Glomerular visceral epithelial cell (primary cell): ENCODE measurements around the gene NBEA.
A peak's percentile ranks its signal among the peaks of the same experiment; 100 is the strongest.
"Not testable (repeated sequence)": the region's sequence is repeated elsewhere in the genome, so short reads cannot be mapped to it uniquely, and the experiment has no call there.

Experiments
- DNase-seq: peaks from one replicate; pipeline ENCODE4 v3.0.0-alpha.2; 2016; ENCODE audit errors: extremely low spot score

The NBEA gene

DNA sequence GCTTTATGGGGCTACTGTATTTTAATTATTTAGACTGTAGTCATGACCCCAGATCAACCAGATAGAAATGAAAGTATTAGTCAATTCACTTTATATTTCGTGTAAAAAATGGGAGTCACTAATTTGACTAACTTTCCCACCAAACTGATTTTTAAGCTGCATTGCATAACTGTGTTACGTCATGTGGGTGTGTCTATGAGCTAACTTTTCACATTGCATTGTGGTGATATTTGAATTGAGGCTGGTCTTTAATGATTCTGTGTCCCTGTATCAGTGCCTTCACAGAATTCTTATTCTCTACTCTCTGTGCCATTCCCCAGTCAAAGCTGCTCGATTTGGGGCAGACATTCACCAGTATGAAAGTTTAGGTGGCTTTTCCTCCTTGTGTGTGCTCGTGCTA is 707.1 kb downstream of the NBEA start:
- DNase-seq, result no peak

DNA sequence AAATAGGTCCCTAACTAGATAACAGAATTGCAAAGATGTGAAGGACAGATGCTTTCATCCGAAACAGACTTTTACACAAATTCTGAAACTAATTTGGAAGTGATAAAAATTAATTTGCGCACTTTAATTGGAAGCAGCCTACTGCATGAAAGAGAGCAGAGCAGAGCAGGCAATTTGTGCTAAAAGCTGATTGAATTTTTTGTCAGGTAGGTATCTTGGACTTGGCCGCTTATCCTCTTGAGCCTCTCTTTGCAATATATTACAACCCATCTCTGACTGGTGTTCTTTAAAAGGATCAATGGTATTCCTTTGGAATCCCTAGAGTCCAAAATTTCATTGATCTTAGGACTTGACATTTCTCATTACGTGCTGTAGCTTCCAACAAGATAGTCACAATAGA is 717.7 kb downstream of the NBEA start:
- no peak for DNase-seq

DNA sequence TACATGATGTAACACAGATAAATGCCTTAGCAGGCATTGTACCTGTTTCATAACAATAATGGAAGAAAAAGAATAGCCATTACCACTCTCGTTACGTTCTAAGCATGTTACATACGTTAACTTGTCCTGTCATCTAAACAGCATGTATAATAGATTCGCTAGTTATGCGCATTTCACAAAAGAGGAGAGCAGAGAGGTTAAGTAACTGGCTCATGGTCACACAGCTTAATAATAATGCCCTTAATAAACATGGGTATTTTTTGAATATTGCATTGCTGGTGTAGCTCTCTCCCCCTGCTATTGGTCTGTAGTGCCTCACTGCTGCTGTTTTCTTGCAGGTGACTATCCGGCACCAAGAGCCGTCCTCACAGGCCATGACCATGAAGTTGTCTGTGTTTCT is 722.7 kb downstream of the NBEA start:
- DNase-seq, result no peak

DNA sequence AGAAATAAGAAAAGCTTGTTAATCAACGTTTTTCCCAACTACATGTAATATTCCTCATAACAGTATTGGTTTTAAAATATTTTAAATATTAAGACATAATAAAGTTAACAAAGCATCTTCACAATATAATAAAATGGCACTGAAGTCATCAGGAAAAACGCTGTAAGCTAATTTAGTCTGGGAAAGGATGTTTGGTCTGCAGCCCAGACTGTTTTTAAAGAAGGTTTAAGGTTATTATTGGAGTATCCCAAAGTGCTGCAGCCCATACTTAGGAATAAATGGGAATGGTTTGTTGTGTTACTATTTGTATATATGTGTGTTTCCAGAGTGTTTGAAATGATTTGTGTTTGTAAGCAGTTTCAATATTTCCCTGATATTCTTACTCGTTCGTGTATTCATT is 727.3 kb downstream of the NBEA start:
- no peak for DNase-seq

DNA sequence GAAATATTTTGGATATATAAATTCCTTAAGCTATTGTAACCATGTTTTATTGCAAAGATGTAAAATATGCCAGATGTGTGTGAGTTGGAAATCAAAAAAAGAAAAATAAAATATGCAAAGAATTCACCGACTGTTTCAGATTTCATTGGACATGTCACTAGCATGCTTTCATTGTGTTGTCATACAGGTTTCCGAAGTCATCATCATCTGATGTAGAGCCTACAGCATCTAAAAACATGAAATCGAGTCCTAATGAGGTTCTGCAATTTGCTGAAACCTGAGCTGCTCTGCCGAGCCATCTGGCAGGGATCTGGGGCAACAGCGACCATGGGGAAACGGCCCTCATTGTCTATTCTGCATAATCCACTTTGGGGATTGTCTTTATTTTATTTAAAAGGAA is 730.5 kb downstream of the NBEA start:
- no peak for DNase-seq

DNA sequence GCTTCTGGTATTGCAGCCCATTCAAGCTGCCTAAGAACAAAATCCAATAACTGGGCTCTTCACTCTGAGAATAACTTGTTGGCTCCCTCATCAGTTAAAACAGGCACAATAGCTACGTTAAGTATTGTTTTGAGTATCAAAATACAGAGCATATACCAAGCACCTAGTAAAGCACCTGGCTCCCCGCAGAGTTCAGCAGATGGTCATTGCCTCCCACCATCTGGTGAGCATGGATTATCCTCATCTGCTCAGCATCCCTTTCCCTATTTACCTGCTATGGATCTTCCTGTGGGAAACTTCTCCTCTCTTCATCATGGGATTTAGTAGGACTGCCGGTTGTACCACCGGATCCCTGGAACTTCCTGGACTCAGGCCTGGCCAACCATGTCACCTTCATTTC is 733.6 kb downstream of the NBEA start:
- DNase-seq, result no peak

DNA sequence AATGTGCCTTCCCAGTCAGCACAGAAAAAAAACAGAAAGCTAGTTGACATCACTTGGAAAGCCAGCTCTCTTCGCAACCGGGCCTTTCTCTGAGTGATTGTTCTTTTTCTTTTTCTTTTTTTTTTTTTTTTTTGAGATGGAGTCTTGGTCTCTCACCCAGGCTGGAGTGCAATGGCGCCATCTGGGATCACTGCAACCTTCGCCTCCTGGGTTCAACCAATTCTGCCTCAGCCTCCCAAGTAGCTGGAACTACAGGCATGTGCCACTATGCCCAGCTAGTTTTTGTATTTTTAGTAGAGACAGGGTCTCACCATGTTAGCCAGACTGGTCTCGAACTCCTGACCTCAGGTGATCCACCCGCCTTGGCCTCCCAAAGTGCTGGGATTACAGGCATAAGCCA is 735.8 kb downstream of the NBEA start:
- DNase-seq, result not testable (repeated sequence)

DNA sequence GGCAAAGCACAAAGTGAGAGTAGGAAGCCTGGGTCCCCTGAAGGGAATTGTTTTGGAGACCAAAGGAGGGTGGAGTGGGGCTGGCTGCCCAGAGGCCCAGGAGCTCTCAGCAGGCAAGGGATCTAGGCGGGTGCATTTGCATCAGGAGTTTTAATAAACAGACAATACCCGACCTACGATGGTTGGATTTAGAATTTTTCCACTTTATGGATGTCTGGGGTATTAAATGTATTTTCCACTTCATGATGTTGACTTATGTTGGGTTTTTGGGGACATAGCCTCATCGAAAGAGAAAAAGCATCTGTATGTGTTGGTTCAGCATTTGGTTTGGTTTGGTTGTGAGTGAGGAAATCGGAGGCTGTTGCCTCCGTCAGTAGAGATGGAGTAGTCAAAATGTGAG is 739.6 kb downstream of the NBEA start:
- DNase-seq, result no peak

DNA sequence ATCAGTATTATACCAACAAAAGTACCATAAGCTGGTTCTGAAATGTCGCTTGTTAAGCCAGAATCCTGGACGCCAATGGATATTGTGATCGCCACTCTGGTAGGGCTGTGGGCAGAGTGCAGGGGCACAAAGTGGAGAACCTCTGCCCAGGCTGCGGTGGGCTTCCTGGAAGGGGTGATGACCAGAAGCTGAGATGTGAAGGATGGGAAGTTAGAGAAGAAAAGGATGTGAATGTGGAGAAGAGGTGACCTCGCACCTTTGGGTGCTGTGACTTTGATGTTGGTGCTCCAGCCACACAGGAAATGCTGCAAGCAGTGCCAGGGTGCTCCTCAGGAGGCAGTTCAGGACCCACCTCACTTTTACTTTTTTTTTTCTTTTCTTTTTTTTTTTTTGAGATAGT is 742.4 kb downstream of the NBEA start:
- no peak for DNase-seq

DNA sequence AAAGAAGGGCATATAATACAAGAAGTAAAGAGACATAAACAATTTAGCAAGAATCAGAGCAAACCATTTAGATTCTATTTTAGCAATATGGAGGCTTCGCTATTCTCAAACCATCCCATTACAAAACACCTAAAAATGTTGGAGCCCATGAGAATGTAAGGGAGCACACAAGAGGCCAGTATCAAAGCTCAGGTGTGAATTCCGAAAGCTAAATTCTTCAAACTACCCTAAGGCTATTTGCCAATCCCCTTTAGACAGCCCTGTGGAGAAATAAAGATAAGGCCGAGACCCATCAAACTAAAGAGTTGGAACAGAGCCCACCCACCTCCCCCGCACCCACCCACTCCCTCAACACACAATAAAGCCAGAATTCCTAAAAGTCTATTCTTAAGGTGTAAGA is 745.3 kb downstream of the NBEA start:
- no peak for DNase-seq

DNA sequence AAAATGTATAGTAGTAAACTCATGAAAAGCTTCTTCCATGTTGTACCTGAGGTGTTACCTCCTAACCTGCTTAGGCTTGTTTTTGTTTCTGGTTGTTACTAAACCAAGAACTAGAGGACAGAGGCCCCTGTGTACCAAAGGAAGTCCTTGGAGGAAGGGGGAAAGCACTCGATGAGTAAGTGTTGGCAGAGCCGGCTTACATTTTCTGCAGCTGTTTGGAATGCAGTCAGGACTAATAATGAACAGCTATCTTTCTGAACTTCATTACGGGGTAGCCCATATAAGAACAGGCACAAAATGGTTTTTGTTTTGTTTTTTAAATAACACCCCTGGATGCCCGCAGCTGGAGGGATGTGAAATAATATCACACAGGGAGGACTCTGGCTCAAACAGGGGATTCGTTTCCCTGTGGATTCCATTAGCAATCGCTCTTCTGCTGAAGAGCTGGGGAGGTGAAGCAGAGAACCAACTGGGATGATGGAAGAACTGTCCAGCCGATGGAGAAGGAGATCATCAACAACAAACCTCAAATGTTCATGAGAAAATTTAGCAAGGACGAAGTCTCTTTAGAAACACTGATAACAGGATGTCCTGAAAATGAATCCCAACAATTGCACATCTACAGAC is 748.6 kb downstream of the NBEA start:
- no peak for DNase-seq

DNA sequence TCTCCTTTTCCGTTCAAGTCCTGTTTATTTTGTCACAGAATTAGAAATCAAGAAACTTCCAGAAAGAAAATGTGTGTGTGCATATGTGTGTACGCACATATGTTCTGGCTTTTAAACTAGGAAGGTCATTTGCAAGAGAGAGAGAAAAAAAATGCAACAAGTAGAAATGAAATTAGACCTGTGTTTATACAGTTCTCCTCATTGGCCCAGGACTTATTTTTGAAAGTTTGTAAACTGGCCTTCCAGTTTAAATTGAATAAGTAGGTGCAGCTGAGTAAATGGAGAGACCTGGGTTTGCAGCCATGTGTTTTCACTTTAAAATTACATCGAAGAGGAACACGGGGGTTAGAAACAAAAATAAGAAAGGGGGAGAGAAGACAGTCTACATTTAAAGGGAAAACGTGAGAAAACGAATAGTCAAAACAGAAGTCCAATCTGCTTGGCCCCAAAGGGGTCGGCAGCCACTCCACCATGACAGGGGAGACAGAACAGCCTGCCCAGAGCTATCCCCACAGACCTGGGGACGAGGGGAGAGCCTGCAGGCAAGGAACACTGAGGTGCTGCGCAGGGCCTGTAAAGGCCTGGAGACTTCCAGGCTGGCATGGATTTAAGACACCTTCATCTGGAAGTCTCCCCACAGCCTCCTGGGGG is 751.2 kb downstream of the NBEA start:
- no peak for DNase-seq

DNA sequence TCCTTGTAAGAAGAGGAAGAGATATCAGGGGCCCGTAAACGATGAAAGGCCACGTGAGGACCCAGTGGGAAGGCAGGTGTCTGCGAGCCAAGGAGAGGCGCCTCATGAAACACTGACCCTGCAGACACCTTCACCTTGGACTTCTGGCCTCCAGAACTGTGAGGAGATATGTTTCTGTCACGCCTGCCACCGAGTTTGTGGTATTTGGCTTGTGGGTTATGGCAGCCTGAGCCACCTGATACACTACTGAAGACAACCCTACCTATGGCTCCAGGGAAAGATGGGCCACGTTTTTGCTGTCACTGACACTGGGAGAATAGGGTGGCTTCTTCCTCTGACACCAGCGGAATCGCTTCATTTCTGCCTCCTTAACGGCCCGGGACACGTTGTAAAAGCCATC is 752.0 kb downstream of the NBEA start:
- no peak for DNase-seq

DNA sequence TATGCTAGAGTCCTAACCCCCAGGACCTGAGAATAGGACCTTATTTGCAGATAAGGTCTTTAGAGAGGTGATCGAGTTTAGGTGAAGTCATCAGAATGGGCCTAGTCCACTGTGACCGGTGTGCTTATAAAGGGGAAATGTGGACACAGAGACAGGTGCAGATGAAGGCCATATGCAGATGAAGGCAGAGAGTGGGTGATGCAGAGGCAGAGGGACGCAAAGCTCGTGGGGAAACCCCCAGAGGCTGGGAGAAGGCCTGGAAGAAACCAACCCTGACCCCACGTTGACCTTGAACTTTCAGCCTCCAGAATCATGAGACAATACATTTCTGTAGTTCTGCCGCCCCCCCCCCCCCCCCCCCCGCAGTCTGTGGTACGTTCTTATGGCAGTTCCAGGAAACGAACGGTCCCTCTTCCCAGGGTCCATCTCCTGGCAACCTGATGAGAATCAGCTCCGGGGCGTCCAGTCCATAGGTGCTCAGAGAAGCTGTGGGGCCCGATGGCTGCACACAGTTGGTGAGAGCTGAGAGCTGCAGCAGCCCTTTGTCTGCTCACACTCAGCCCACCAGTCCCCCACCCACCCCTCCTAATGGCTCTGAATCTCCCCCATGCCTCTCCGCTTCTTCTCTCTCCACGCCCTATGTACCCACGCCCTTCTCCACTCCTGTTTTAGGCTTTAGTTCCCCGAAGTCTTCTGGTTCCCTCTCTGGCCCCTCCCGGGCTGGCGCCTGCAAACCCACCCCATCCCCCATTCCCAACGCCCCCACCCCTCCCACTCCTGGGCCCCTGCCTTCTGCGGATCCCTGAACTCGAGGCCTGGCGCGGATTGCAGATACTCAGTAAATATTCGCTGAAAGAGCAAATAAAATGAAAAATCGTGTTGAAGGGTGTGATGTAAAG is 752.7 kb downstream of the NBEA start:
- no peak for DNase-seq

DNA sequence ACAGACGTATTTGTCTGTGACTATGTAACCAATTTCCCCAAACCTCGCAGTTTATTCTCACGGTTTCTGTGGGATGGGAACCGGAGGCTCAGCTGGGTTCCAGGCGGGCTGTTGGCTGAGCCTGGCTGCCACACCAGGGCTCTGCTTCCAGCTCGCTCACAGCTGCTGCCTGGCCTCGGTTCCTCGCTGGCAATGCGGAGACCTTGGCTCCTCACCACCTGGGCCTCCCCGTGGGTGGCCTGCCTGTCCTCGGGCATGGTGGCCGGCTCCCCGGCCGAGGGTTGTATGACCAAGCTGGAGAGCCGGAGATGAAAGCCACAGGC is 753.3 kb downstream of the NBEA start:
- DNase-seq, result no peak

DNA sequence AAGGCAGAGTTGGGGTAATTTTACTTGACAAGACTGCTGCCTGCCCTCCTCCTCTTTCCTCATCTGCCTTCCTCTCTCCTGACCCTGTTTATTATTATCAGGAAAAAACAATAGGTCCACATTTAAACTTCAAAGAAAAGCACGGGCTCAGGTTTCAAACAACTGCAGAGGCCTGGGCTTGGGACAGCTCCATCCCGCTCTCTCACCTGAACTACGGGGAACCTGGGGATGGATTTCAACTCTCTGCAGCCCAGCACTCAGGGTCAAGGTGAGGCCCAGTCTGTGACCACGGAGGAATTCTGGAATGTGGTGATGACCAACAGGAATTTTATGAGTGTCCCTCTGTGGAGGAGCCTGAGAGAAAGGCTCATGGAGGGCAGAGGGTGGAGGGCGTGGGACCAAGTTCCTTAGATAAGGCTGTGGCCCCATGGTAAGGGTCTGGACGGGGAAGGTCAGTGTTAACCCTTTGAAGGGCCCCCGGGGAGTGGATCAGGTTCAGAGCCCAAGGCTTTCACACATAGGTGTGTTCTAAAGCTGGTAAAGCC is 755.2 kb downstream of the NBEA start:
- DNase-seq, result peak; percentile 11

DNA sequence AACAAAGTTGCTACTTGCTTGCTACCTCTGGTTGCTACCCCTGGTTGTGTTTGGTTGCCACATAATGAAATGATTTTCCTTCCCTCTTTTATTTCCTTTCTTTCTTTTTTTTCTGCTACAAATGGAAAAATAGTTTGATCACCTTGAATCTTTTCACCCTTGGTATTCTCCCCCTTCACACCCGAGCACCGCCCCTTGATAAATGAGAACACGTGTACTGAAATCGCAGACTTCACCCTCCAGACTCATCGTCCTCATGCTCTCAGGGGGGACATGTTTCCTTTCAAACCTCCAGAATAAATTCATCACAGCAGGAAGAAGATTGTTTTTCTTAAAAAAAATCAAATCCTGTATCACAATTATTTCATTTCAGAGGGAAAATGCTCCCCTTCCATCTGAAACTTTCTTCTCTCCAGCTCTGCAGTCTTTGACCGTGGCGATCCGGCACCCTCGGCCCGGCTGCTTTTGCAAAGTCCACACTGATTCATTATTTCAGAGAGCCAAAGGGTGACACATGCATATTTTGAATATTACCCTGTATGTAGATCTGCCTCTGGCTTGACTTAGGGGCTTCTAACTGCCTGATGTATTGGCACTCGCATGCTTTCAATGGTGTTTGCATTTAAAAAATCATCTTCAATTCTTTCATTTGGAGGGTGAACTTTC is 757.0 kb downstream of the NBEA start:
- no peak for DNase-seq

DNA sequence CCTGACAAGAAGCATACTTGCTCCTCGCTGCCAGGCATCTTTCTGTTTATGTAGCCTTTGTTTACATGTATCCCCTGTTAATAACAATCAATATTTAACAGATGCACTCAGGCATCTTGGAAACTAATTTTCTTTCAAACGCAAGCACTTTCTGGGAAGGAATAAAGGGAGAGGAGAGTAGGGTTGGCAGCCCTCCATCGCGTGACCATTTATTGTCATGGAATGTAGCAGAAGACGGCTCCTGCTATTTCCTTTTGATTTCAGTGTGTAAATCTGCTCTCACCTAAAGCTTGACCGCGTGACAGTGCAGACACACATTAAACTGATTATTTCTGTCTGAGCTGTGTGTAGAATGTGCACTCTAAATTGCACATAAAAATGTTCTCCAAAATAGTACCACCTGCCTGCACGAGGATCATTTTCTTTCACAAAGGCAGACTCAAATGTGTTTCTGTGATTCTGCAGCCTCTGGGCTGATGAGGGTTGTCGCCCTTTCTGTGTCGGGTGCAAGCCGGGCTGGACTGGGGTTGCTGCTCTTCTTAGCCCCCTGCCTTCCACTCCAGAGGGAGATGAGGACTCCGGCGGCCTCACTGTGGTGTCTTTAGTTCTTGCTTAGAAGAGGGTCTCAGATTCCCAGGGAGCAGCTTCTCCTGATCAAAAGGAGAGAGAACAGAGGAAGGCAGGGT is 757.9 kb downstream of the NBEA start:
- DNase-seq, result no peak

DNA sequence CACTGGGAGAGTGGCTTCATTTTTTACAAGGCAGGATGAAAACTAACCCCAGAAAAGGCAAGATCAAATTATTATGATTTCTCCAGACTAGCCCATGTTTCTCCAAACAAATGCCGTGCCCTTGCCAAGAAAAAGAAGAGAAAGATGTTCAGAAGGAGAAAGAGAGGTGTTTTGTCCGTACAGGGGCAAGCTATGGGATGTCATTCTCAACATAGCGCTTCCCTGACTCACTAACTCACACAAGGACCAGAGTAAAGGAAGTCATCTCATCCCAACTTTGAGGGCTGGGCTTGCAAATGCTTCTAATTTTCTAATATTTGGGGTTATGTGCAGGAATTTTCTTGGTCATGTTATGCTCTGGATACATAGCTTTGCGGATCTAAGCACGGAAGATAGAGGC is 758.6 kb downstream of the NBEA start:
- DNase-seq, result no peak

DNA sequence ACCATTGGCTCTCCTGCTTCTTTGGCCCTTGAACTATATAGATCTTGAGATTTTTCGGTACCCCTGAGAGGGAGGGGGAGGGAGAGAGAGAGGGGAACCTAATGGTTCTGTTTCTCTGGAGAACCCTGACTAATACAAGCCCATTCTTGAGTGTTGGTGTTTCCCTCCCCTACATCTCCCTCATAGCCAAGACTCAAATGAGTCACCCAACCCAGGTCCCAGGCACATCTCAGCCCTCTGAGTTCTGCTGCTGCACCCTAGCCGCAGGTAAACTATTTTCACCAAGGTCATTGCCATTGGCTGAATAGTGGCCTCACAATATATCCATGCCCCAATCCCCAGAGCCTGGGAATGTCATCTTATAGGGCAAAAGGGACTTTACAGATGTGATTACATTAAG is 760.2 kb downstream of the NBEA start:
- no peak for DNase-seq

DNA sequence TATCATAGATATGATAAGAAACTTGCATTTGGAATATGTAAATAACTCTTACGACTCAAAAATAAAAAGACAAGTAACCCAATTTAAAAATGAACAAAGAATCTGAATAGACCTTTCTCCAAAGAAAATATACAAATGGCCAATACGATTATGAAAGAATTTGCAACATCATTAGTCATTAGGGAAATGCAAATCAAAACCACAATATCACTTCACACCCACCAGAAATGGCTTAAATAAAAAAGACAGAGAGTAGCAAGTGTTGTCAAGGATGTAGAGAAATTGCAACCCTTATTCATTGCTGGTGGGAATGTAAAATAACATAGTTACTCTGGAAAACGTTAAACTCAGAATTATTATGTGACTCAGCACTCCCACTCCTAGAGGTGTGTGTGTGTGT is 761.0 kb downstream of the NBEA start:
- no peak for DNase-seq

DNA sequence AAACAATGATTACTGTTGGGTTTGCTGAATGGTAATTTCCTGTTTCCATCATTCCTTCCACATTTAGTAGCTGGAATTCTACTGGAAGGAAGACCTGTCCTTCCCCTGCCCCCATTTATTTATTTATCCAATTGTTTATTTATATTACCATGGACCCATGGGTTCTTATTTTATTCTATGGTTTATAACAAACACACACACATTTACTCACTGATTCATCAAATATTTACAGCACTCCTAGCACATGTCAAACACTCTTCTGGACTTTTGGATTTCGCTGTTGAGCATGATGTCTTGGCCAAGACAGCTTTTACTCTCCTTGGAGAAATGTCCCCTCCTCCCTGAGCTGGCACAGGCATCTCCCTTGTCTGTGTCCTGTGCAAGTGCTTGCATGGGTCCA is 762.3 kb downstream of the NBEA start:
- no peak for DNase-seq
